Activated CD4-positive, alpha-beta T cell treated with anti-CD3 and anti-CD28 coated beads for 36 hours (primary cell): Measurements from ENCODE around the gene ANKRD60. TPM values are rescaled to one million over a fixed set of nuclear protein-coding genes. Genes with fewer than 3 reads are reported as not detected.

Source experiments
- ATAC-seq: fragments of 200-7000 bp; cut with Tn5 transposase; one replicate; pipeline ENCODE4 v1.10.0; 2021; ENCODE audit warnings: mild to moderate bottlenecking, moderate library complexity
- CTCF ChIA-PET: fragments of 350-600 bp; sonication (Branson Sonifier 250); formaldehyde crosslinking; loops from one replicate; lab custom pipeline; 2021; ENCODE audit warnings: antibody characterized with exemption; lab: Charles Lee
- POLR2A ChIA-PET: fragments of 350-600 bp; sonication (Branson Sonifier 250); formaldehyde crosslinking; loops from one replicate; lab custom pipeline; 2021; ENCODE audit warnings: antibody characterized with exemption, inconsistent platforms; lab: Charles Lee
- DNase-seq: peaks from one replicate; pipeline ENCODE4 v3.0.0-alpha.2; 2020
- H3K27ac Mint-ChIP-seq: one replicate; pipeline ENCODE4 v1.8.0; 2021; ENCODE audit warnings: mixed read lengths
- H3K27me3 Mint-ChIP-seq: one replicate; pipeline ENCODE4 v1.8.0; 2021; ENCODE audit warnings: mixed read lengths
- H3K36me3 Mint-ChIP-seq: one replicate; pipeline ENCODE4 v1.8.0; 2021; ENCODE audit warnings: low read depth, mixed read lengths
- H3K4me1 Mint-ChIP-seq: one replicate; pipeline ENCODE4 v1.8.0; 2021; ENCODE audit warnings: mixed read lengths
- H3K4me3 Mint-ChIP-seq: one replicate; pipeline ENCODE4 v1.8.0; 2021; ENCODE audit warnings: mild to moderate bottlenecking, moderate library complexity, mixed read lengths
- H3K9me3 Mint-ChIP-seq: one replicate; pipeline ENCODE4 v1.8.0; 2021; ENCODE audit warnings: low read depth, mixed read lengths
- intact Hi-C, 2 experiments: fragments of 100-400 bp; cut with DNase I in 1 of 2; cut with micrococcal nuclease in 1 of 2; formaldehyde crosslinking; loops; one replicate each; pipeline versions ENCODE4 v1.14.2 to v1.15.1; 2022 to 2024; cut with DNase I, micrococcal nuclease
- total RNA-seq, 2 experiments: library from RNA; stranded (reverse); gene quantifications; one replicate each; pipeline ENCODE4 v1.2.3, GENCODE V29; 2021

The ANKRD60 gene
- total RNA-seq, 2 experiments from 2014 or later = not detected

DNA sequence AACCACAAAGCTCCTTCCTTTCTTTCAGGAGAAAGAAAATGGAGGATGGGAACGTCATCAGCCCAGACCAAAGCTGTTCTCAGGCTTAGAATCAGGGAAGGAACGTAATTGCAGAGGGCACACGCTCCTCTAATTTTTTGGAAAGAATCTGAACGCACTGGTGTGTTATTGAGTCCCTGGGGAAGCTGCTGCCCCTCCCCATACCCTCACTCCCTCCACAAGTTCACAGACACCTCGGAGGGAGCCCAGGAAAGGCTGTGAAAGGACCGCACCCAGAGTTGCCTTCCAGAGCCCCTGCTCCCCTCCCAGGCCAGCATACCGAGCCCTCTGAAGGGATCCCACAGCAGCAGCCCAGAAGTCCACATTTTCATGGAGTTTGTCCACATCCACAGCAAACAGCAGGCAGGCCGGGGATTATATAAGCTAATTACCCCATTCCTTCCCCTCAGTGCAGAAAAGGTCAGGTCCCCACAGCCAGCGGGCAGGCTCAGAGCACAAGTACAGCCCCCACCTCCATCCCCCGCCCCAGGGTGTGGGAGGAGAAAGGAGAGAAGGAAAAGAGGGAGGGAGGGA lies 53.7 kb downstream of the ANKRD60 start:
- H3K4me3 Mint-ChIP-seq = no peak overlapping the region
- CTCF ChIA-PET = interaction anchor here (0.8 kb wide), 1 partner anchor 579 kb away, joined by 4 read pairs; no protein-coding TSS in a partner anchor
- H3K36me3 Mint-ChIP-seq = no peaks in the 10 kb centered on the region

DNA sequence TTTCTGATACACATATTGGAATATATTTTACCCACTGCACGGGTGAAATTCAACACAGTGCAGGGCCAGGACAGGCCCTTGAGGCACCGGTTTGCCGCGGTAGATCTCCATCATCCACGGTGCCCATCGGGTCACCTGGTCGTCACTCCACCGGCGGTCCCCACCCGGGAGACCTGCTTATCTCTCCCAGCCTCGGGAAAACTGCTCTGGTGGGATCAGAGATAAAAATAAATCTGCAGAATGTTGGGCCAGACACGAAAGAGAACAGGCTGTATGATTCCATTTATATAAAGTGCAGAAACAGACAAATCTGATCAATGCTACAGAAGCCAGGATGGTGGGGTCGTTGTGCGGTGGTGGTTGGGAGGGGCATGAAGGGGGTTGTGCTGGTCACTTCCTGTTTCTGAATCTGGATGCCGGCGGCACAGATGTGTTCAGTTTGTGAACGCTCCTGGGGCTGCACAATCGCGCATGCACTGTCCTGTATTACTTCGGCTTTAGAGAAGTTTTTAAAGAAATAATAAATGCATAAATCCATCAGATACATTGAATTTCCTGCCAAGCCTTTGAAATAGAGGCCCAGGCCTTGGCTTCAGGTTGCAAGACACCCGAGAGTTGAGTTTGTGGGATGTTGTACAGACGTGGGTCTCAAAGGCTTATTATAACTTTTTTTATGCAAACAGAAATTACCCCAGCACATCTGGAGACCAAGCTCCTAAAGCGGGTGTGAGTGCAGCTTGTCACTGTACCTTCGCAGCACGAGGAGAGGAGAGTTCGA lies 54.3 kb downstream of the ANKRD60 start:
- H3K4me1 Mint-ChIP-seq = peaks cover 20% of the 10 kb centered on the region
- H3K4me3 Mint-ChIP-seq = no peak overlapping the region
- ChIA-PET POLR2A (no interaction called here), CTCF (interaction anchor here (0.8 kb wide), 1 partner anchor 578 kb away, joined by 4 read pairs; no protein-coding TSS in a partner anchor)
- ATAC-seq (no peak), DNase-seq (peak; percentile 13)
- no peaks in the 10 kb centered on the region for H3K36me3 Mint-ChIP-seq
- H3K27me3 Mint-ChIP-seq = peaks cover 5% of the 10 kb centered on the region
- no peak overlapping the region for H3K27ac Mint-ChIP-seq
- no peaks in the 10 kb centered on the region for H3K9me3 Mint-ChIP-seq
- intact Hi-C loops = loop anchor here in 1 of 2 experiments (10.0 kb wide), 1 partner anchor 659 kb away; no protein-coding TSS in a partner anchor

More for the DNA sequence above, 53.7 kb downstream of the ANKRD60 start:
- intact Hi-C loops = loop anchor here in 1 of 2 experiments (10.0 kb wide), 1 partner anchor 660 kb away; no protein-coding TSS in a partner anchor
- ATAC-seq (no peak), DNase-seq (no peak)
- POLR2A ChIA-PET = no interaction called here
- peaks cover 23% of the 10 kb centered on the region for H3K4me1 Mint-ChIP-seq
- no peak overlapping the region for H3K27ac Mint-ChIP-seq
- H3K27me3 Mint-ChIP-seq = peaks cover 5% of the 10 kb centered on the region
- H3K9me3 Mint-ChIP-seq = no peaks in the 10 kb centered on the region

DNA sequence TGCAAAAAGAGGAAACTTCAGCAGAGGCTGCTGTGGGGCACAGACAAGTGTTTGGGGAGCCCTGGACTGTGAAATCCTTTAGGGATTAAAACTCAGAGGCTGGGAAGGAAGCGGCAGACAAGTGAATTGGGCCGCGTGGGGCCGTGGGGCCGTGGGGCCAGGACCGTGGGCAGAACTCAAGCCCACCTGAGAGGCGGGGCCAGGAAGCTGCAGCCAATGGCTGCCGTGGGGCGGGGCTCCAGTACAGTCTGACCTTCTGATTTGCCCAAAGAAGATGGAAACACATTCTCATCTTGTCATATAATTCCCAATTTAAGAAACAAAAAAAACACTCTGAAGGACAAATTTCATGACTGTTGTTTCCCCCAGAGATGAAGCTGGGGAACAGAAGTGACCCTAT lies 55.4 kb downstream of the ANKRD60 start:
- H3K4me1 Mint-ChIP-seq = peaks cover 18% of the 10 kb centered on the region
- H3K27me3 Mint-ChIP-seq = peaks cover 2% of the 10 kb centered on the region
- H3K4me3 Mint-ChIP-seq = no peak overlapping the region
- no peaks in the 10 kb centered on the region for H3K9me3 Mint-ChIP-seq
- no peaks in the 10 kb centered on the region for H3K36me3 Mint-ChIP-seq
- ATAC-seq (no peak), DNase-seq (no peak)
- ChIA-PET POLR2A (interaction anchor here (0.6 kb wide), 1 partner anchor 13 kb away, joined by 3 read pairs; no protein-coding TSS in a partner anchor), CTCF (interaction anchor here (0.6 to 0.7 kb wide), 2 partner anchors 69 to 826 kb away, joined by 3 to 4 read pairs; no protein-coding TSS in a partner anchor)
- H3K27ac Mint-ChIP-seq = no peak overlapping the region
- intact Hi-C loops = loop anchor here in 1 of 2 experiments (10.0 kb wide), 1 partner anchor 658 kb away; no protein-coding TSS in a partner anchor

DNA sequence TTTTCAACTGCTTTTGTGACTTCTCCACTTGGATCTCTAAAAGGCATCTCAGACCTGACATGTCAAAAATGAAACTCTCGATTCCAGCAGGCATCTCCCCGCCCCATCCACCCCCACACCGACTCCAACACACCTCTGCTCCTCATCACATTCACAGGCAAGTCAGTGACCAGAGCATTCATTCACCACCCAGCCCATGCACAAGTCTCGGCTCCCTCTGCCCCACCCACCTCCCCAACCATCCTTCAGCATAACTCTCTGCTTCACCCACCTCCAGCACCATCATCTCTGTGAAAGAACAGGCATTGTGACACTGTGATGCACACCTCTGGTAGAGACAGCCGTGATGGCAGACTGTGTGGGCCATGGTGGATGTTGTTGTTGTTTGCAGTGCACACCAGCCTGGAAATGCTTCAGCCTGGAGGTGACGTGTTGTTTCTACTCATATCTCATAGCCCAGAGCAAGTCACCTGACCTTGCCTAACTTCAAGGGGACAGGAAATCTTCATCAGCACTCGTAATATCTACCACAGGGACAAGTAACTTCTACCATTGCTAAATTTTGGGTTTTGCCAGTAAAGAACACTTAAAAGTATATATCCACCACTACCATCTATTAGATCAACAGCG lies 56.5 kb downstream of the ANKRD60 start:
- Mint-ChIP-seq H3K27me3 (peaks cover 2% of the 10 kb centered on the region), H3K4me1 (peaks cover 18% of the 10 kb centered on the region), H3K36me3 (no peaks in the 10 kb centered on the region), H3K27ac (no peak overlapping the region), H3K4me3 (no peak overlapping the region), H3K9me3 (no peaks in the 10 kb centered on the region)
- CTCF ChIA-PET = no interaction called here
- intact Hi-C loops = loop anchor here in 1 of 2 experiments (10.0 kb wide), 1 partner anchor 657 kb away; no protein-coding TSS in a partner anchor
- DNase-seq = peak; percentile 26
- peak; percentile 57 for ATAC-seq
- POLR2A ChIA-PET = no interaction called here

DNA sequence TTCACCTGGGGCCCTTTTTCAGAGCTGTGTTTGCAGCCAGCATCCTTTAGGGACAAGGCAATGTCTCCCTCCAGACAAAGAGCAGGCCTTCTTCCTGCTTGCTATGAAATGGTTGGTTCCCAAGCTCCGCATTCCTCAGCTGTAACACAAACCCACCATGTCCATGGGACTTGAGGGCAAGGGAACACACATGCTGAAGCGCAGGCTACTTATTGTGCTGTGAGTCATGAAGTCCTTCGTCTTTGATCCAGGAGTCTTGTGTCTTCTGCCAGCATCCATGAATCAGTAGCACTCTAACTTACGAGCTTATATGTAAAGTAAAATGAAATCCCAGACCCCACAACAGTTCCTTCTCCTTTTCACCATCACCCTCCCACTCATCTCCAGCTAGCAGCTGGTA lies 59.0 kb downstream of the ANKRD60 start:
- H3K27me3 Mint-ChIP-seq = no peaks in the 10 kb centered on the region
- no peak overlapping the region for H3K27ac Mint-ChIP-seq
- H3K4me1 Mint-ChIP-seq = peaks cover 13% of the 10 kb centered on the region
- no peak for DNase-seq
- intact Hi-C loops = no loop called here
- ChIA-PET CTCF (interaction anchor here (0.6 to 1.4 kb wide), 3 partner anchors 11 to 551 kb away, joined by 3 read pairs; no protein-coding TSS in a partner anchor), POLR2A (no interaction called here)
- H3K4me3 Mint-ChIP-seq = no peak overlapping the region
- no peak for ATAC-seq
- no peaks in the 10 kb centered on the region for H3K36me3 Mint-ChIP-seq
- no peaks in the 10 kb centered on the region for H3K9me3 Mint-ChIP-seq

DNA sequence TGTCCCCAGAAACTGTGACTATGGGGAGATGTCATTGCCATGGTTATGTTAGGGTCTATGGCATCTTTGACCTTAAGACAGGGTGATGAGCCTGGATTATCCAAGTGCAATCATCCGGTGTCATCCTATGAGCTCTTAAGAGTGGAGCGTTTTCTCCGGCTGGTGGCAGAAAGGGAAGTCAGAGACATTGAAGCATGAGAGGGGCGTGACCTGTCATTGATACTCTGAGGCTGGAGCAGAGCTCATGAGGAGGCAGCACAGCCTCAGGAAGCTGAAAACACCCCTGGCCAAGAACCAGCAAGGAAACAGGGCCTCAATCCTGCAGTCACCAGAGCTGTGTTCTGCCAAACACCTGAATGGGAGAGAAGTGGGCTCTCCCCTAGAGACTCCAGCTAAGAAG lies 59.6 kb downstream of the ANKRD60 start:
- ChIA-PET CTCF (interaction anchor here (0.6 kb wide), 1 partner anchor 550 kb away, joined by 3 read pairs; no protein-coding TSS in a partner anchor), POLR2A (no interaction called here)
- ATAC-seq (no peak), DNase-seq (no peak)
- Mint-ChIP-seq H3K4me3 (no peak overlapping the region), H3K9me3 (no peaks in the 10 kb centered on the region), H3K36me3 (no peaks in the 10 kb centered on the region), H3K27me3 (no peaks in the 10 kb centered on the region), H3K27ac (no peak overlapping the region), H3K4me1 (peaks cover 7% of the 10 kb centered on the region)
- intact Hi-C loops = no loop called here

DNA sequence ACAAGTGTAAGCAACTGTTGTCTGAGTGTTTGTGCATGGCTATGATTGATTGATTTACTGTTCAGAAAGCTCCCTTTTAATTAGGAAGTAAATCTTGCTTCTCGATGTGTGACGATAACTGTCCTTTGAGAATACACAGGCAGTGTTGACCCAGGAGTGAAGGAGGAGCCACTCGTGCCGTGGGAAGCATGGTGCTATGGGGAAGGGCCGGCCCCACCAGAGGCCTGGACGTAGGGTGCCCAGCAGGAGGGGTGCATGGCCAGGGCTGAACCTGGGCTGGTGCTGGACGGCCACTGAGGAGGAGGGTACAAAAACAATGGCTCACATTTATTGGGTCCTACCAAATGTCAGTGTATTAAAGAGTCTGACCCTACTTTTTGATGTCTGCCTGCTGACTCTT lies 60.7 kb downstream of the ANKRD60 start:
- ATAC-seq (no peak), DNase-seq (no peak)
- Mint-ChIP-seq H3K27me3 (no peaks in the 10 kb centered on the region), H3K4me3 (no peak overlapping the region), H3K27ac (no peak overlapping the region), H3K9me3 (no peaks in the 10 kb centered on the region), H3K4me1 (peaks cover 6% of the 10 kb centered on the region), H3K36me3 (no peaks in the 10 kb centered on the region)
- POLR2A ChIA-PET = no interaction called here
- CTCF ChIA-PET = interaction anchor here (1.2 kb wide), 1 partner anchor 12 kb away, joined by 5 read pairs; no protein-coding TSS in a partner anchor
- intact Hi-C loops = no loop called here

Other genes starting within 250 kb of the ANKRD60 start
- gene RAB22A, start 81.1 kb upstream of the ANKRD60 start, total RNA-seq = 1 to 10 TPM; 9.3 TPM
- 10 to 100 TPM; 43.9 to 54.5 TPM for gene VAPB, start 160.6 kb upstream of the ANKRD60 start, total RNA-seq